B cell (primary cell): ENCODE results near the gene HCST. TPM values are rescaled to one million over a fixed set of nuclear protein-coding genes. Genes with fewer than 3 reads are reported as not detected.
A peak's percentile ranks its signal among the peaks of the same experiment; 100 is the strongest.

ENCODE experiments used
- ATAC-seq: fragments of 200-7000 bp; cut with Tn5 transposase; one replicate; pipeline ENCODE4 v1.10.0; 2021; ENCODE audit warnings: low read depth, mild to moderate bottlenecking, moderate number of reproducible peaks, moderate library complexity
- CTCF ChIA-PET: fragments of 350-600 bp; sonication (Branson Sonifier 250); formaldehyde crosslinking; loops from one replicate; lab custom pipeline; 2021; ENCODE audit warnings: antibody characterized with exemption, inconsistent platforms; lab: Charles Lee
- POLR2A ChIA-PET: fragments of 350-600 bp; sonication (Branson Sonifier 250); formaldehyde crosslinking; loops from one replicate; lab custom pipeline; 2021; ENCODE audit warnings: antibody characterized with exemption; lab: Charles Lee
- DNase-seq: peaks from one replicate; pipeline ENCODE4 v3.0.0; 2013
- H2AFZ ChIP-seq: 2 replicates; pipeline ENCODE4 v1.6.1; 2012; ENCODE audit warnings: mild to moderate bottlenecking, low read depth, low read length; ENCODE audit not compliant: insufficient read depth, poor library complexity, severe bottlenecking
- H3K27ac ChIP-seq, 2 donors: 1 replicate in 1 of 2; 2 replicates in 1 of 2; pipeline ENCODE4 v1.5.1; 2012 to 2013; ENCODE audit warnings: low read length in 2 of 2, mild to moderate bottlenecking in 2 of 2, moderate library complexity in 1 of 2
- H3K27me3 ChIP-seq, 4 experiments: fragments of 200-600 bp in 1 of 4; sonication (generic) in 1 of 4; replicated peaks in 1 of 4; 1 replicate in 2 of 4; 2 replicates in 2 of 4; pipeline versions ENCODE4 v1.6.1 to v1.7.0; 2013 to 2016; ENCODE audit warnings: low read length in 3 of 4, mild to moderate bottlenecking in 2 of 4, mixed read lengths in 1 of 4, moderate library complexity in 1 of 4; ENCODE audit not compliant: insufficient read depth in 4 of 4, control insufficient read depth in 3 of 4; ENCODE audit errors: control extremely low read depth in 1 of 4
- H3K36me3 ChIP-seq, 2 experiments: replicated peaks in 1 of 2; 1 replicate in 1 of 2; 2 replicates in 1 of 2; pipeline versions ENCODE4 v1.6.1 to v1.7.1; 2013; ENCODE audit warnings: low read length in 1 of 2; ENCODE audit not compliant: insufficient read depth in 2 of 2, control insufficient read depth in 1 of 2; ENCODE audit errors: control extremely low read depth in 1 of 2, extremely low read depth in 1 of 2
- H3K4me1 ChIP-seq, 2 donors: fragments of 200-600 bp in 1 of 2; sonication (generic) in 1 of 2; 1 replicate in 1 of 2; 2 replicates in 1 of 2; pipeline versions ENCODE4 v1.5.1 to v1.6.1; 2013 to 2017; ENCODE audit warnings: low read length in 2 of 2; ENCODE audit not compliant: control insufficient read depth in 2 of 2, insufficient read depth in 2 of 2
- H3K4me2 ChIP-seq: replicated peaks from 2 replicates; pipeline ENCODE3; 2012; ENCODE audit warnings: mild to moderate bottlenecking, low read depth, low read length; ENCODE audit not compliant: poor library complexity, severe bottlenecking
- H3K4me3 ChIP-seq, 5 experiments: fragments of 200-600 bp in 1 of 5; sonication (generic) in 1 of 5; 1 replicate in 3 of 5; 2 replicates in 2 of 5; pipeline versions ENCODE4 v1.5.1 to v1.7.0; 2011 to 2016; ENCODE audit warnings: low read length in 4 of 5, mild to moderate bottlenecking in 4 of 5, low read depth in 2 of 5, control low read depth in 1 of 5, moderate library complexity in 1 of 5; ENCODE audit not compliant: insufficient read depth in 1 of 5; ENCODE audit errors: control extremely low read depth in 1 of 5, extremely low read depth in 1 of 5
- H3K79me2 ChIP-seq: fragments of 200-600 bp; sonication (generic); one replicate; pipeline ENCODE4 v1.6.0; 2016; ENCODE audit warnings: low read length; ENCODE audit not compliant: control insufficient read depth, insufficient read depth
- H3K9ac ChIP-seq: fragments of 200-600 bp; sonication (generic); 2 replicates; pipeline ENCODE4 v1.6.1; 2017; ENCODE audit warnings: mild to moderate bottlenecking, low read length, moderate library complexity
- H3K9me3 ChIP-seq, 3 donors: one replicate each; pipeline versions ENCODE4 v1.6.1 to v1.7.1; 2013; ENCODE audit warnings: low read length in 2 of 3; ENCODE audit not compliant: control insufficient read depth in 2 of 3, insufficient read depth in 1 of 3; ENCODE audit errors: control extremely low read depth in 1 of 3
- H4K20me1 ChIP-seq: 2 replicates; pipeline ENCODE4 v1.6.0; 2012; ENCODE audit warnings: mild to moderate bottlenecking, low read length; ENCODE audit not compliant: insufficient read depth, control insufficient read depth, poor library complexity, severe bottlenecking
- H3K27ac Mint-ChIP-seq: one replicate; pipeline ENCODE4 v1.8.0; 2021; ENCODE audit warnings: mixed read lengths
- H3K27me3 Mint-ChIP-seq: one replicate; pipeline ENCODE4 v1.8.0; 2021; ENCODE audit warnings: mixed read lengths
- H3K4me1 Mint-ChIP-seq: one replicate; pipeline ENCODE4 v1.8.0; 2021; ENCODE audit warnings: mixed read lengths
- H3K4me3 Mint-ChIP-seq: one replicate; pipeline ENCODE4 v1.8.0; 2021; ENCODE audit warnings: mixed read lengths
- H3K9me3 Mint-ChIP-seq: one replicate; pipeline ENCODE4 v1.8.0; 2022; ENCODE audit warnings: mixed read lengths; ENCODE audit not compliant: insufficient read depth
- CTCF ChIP-seq: fragments of 200-600 bp; IDR thresholded peaks from one replicate; pipeline ENCODE4 v1.8.0; 2022; ENCODE audit warnings: antibody characterized with exemption, mild to moderate bottlenecking
- EZH2 ChIP-seq: IDR thresholded peaks from 2 replicates; pipeline ENCODE4 v1.6.1; 2012; ENCODE audit warnings: borderline replicate concordance, low read depth, mild to moderate bottlenecking, moderate library complexity, low read length; ENCODE audit not compliant: insufficient read depth, poor library complexity, severe bottlenecking
- WGBS: methylation state at CpG from one replicate; pipeline ENCODE4 v1.1.5; 2013; ENCODE audit warnings: missing lambda C conversion rate; ENCODE audit not compliant: insufficient coverage; 5-methylcytosine and 5-hydroxymethylcytosine counted together
- intact Hi-C: fragments of 100-400 bp; cut with micrococcal nuclease; formaldehyde crosslinking; loops from one replicate; pipeline ENCODE4 v1.10.0; 2022
- polyA plus RNA-seq: library from polyadenylated mRNA; depleted of rRNA; stranded (reverse); fragments of >200 nt; gene quantifications from 2 replicates; pipeline ENCODE4 v1.2.3, GENCODE V29; 2012
- total RNA-seq, 2 donors: library from RNA; stranded (reverse); fragments of 120-200 nt in 1 of 2; gene quantifications; 1 replicate in 1 of 2; 2 replicates in 1 of 2; pipeline versions ENCODE4 v1.2.3 to v1.2.4, GENCODE V29; 2013 to 2022

HCST gene
- total and polyA plus RNA-seq, 2 donors (not counting 1 experiment from before 2014, with no cell fraction given) = 4.8 to 40.6 TPM

GRCh38 chr19:35863018-35863417 is 39.3 kb upstream of the HCST start:
- Histone ChIP-seq H3K4me1 (peaks cover 8 to 11% of the 10 kb centered on the region in 2 donors), H3K9ac (no peak overlapping the region), H3K79me2 (no peaks in the 10 kb centered on the region), H3K4me3 (no peak overlapping the region), H3K9me3 (peaks cover 0 to 21% (median 0%) of the 10 kb centered on the region in 3 donors), H3K27me3 (peaks cover 0 to 72% (median 16%) of the 10 kb centered on the region in 4 experiments), H3K4me2 (no peak overlapping the region), H3K36me3 (no peaks in the 10 kb centered on the region), H3K27ac (no peak overlapping the region), H2AFZ (no peak overlapping the region), H4K20me1 (no peaks in the 10 kb centered on the region)
- Mint-ChIP-seq H3K27ac (no peak overlapping the region), H3K4me1 (peaks cover 4% of the 10 kb centered on the region), H3K4me3 (no peak overlapping the region), H3K27me3 (peaks cover 74% of the 10 kb centered on the region), H3K9me3 (no peaks in the 10 kb centered on the region)
- no peak for TF ChIP-seq CTCF
- TF ChIP-seq EZH2 = no peak
- intact Hi-C loops = no loop called here
- 75% methylated on average over 2 of the region's 5 CpGs for WGBS
- POLR2A ChIA-PET = no interaction called here
- no peak for ATAC-seq
- CTCF ChIA-PET = no interaction called here
- DNase-seq = no peak

GRCh38 chr19:35868172-35868822 is 34.0 kb upstream of the HCST start, which contains the start of gene APLP1:
APLP1 (plus strand) TSS chr19:35868574; CDS start chr19:35868637, 63 bp downstream.
- H3K4me1 Mint-ChIP-seq = peaks cover 18% of the 10 kb centered on the region
- Histone ChIP-seq H3K36me3 (no peaks in the 10 kb centered on the region), H3K4me3 (peak within 1 kb of the TSS in 3 of 5 experiments; percentile 18 to 54 (median 31)), H2AFZ (peak within 1 kb of the TSS; percentile 26), H3K4me2 (peak within 1 kb of the TSS; percentile 85), H3K9me3 (peaks cover 0 to 28% (median 0%) of the 10 kb centered on the region in 3 donors), H3K27me3 (peaks cover 0 to 69% (median 28%) of the 10 kb centered on the region in 4 experiments), H3K4me1 (peaks cover 23 to 25% of the 10 kb centered on the region in 2 donors), H3K9ac (peak within 1 kb of the TSS; percentile 48), H4K20me1 (peaks cover 3% of the 10 kb centered on the region), H3K27ac (no peak within 1 kb of the TSS), H3K79me2 (no peaks in the 10 kb centered on the region)
- POLR2A ChIA-PET = interaction anchor here (0.5 kb wide), 1 partner anchor 37 kb away, joined by 3 read pairs; no protein-coding TSS in a partner anchor
- H3K4me3 Mint-ChIP-seq = peak within 1 kb of the TSS; percentile 72
- H3K9me3 Mint-ChIP-seq = no peaks in the 10 kb centered on the region
- ATAC-seq (peak; percentile 72), DNase-seq (peak; percentile 67)
- 2% methylated on average over 60 of the region's 60 CpGs for WGBS
- intact Hi-C loops = no loop called here
- H3K27ac Mint-ChIP-seq = no peak within 1 kb of the TSS
- peaks cover 60% of the 10 kb centered on the region for H3K27me3 Mint-ChIP-seq
- no peak for TF ChIP-seq EZH2
- CTCF ChIA-PET = no interaction called here
